K562 (cell line): ENCODE results near the gene HSD17B11. TPM values are rescaled to one million over a fixed set of nuclear protein-coding genes. Genes with fewer than 3 reads are reported as not detected.
A peak's percentile ranks its signal among the peaks of the same experiment; 100 is the strongest.

ENCODE experiments used
- EHMT2 ChIP-seq: fragments of 450-650 bp; IDR thresholded peaks from 2 replicates; pipeline ENCODE4 v1.6.1; 2018; ENCODE audit warnings: antibody characterized with exemption
- FIP1L1 ChIP-seq: fragments of 200-400 bp; formaldehyde crosslinking; IDR thresholded peaks from 2 replicates; pipeline ENCODE4 v1.6.1; 2018; ENCODE audit warnings: mild to moderate bottlenecking, low read depth, low read length; ENCODE audit not compliant: poor library complexity, severe bottlenecking
- MAFG ChIP-seq: fragments of 450-650 bp; conservative IDR thresholded peaks from 2 replicates; pipeline ENCODE4 v1.6.1; 2016; ENCODE audit warnings: missing genetic modification characterization, missing compliant biosample characterization
- NFXL1 ChIP-seq: fragments of 450-650 bp; formaldehyde crosslinking; IDR thresholded peaks from 2 replicates; pipeline ENCODE4 v1.4.0; 2021; ENCODE audit warnings: mild to moderate bottlenecking
- YY1 ChIP-seq, 3 experiments: IDR thresholded peaks; 2 replicates each; pipeline ENCODE4 v1.6.1; 2011; ENCODE audit warnings: low read length in 2 of 3, mild to moderate bottlenecking in 2 of 3, moderate library complexity in 2 of 3, borderline replicate concordance in 1 of 3, control low read depth in 1 of 3, low read depth in 1 of 3; ENCODE audit not compliant: insufficient read depth in 3 of 3, insufficient replicate concordance in 2 of 3, control insufficient read depth in 1 of 3, insufficient read length in 1 of 3; ENCODE audit errors: extremely low read depth in 1 of 3
- polyA plus RNA-seq, 8 experiments: library from polyadenylated mRNA; depleted of rRNA in 4 of 8; stranded (reverse) in 5 of 8; unstranded in 3 of 8; fragments of >200 nt; fragmentation: Nextera tagmentation in 2 of 8; fragmentation: Illumina TruSeq in 1 of 8; extraction: Ambion mirVana in 2 of 8; extraction: Trizol in 1 of 8; gene quantifications; 2 replicates each; pipeline versions ENCODE4 v1.2.1 to v1.2.3, GENCODE V29; 2011 to 2014; ENCODE audit warnings: inconsistent platforms in 1 of 8, missing spikeins in 1 of 8
- total RNA-seq, 7 experiments: library from RNA; depleted of rRNA in 6 of 7; stranded (reverse); fragments of >200 nt in 6 of 7; fragmentation: Illumina TruSeq in 2 of 7; extraction: Trizol in 2 of 7; gene quantifications; 2 replicates each; pipeline versions ENCODE4 v1.2.1 to v1.2.3, GENCODE V29; 2011 to 2021; ENCODE audit warnings: low replicate concordance in 1 of 7
- TF ChIP-seq, protein P1 (sequence below): fragments of 450-650 bp; IDR thresholded peaks from 2 replicates; pipeline ENCODE4 v1.6.1; 2017; ENCODE audit warnings: antibody characterized with exemption, mild to moderate bottlenecking
- TF ChIP-seq, protein P2 (sequence below): fragments of 250-450 bp; sonication (Bioruptor Pico); IDR thresholded peaks from 2 replicates; pipeline ENCODE4 v1.5.1; 2021; ENCODE audit warnings: mild to moderate bottlenecking
- TF ChIP-seq, protein P3 (sequence below): fragments of 450-650 bp; IDR thresholded peaks from 2 replicates; pipeline ENCODE4 v1.6.1; 2016; ENCODE audit warnings: low read depth
- TF ChIP-seq, protein P4 (sequence below): fragments of 200-800 bp; sonication (Bioruptor generic); IDR thresholded peaks from 2 replicates; pipeline ENCODE4 v1.6.1; 2017; ENCODE audit warnings: missing genetic modification characterization, missing compliant biosample characterization

Gene HSD17B11
- total and polyA plus RNA-seq, 9 of the 15 experiments (the other 6 are each of a cell fraction or from before 2014, with no cell fraction given) = 26.0 to 108 (median 81.0) TPM

DNA sequence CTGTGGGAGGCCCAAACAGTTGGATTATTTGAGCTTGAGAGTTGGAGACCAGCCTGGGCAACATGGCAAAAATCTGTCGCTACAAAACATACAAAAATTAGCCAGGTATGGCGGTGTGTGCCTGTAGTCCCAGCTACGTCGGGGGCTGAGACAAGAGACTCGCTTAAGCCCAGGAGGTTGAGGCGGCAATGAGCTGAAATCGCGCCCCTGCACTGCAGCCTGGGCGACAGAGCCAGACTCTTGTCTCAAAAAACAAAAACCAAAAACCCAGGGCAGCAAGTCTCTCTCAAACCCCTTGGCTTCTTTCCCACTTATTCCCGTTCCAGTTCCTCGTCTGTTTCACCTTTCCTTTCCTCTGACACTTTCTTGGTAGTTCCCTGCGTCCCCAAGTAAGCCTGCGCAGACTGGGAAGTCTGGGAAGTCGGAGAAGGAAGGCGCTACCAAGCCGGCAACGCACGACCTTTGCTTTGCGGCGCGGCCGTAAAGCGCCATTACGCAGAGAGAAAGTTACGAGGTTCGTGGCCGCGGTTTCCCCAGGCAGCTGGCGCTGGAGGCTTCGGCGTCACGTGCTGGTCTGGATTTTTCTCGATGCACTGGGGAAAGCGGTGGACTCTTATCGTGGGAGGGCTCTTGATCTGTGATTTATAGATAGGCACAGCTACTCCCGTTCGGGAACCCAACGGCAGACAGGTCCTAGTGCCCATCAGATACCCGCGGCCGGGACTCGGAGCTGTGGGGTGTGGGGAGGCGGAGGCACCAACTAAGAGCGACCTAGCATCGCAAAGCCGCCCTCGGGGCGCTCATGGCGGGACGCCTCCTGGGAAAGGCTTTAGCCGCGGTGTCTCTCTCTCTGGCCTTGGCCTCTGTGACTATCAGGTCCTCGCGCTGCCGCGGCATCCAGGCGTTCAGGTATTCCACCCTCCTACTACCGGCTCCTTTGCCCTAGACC is 31.4 kb upstream of the HSD17B11 start, which contains the start of gene NUDT9 (continued):
- TF ChIP-seq, protein P1, sequence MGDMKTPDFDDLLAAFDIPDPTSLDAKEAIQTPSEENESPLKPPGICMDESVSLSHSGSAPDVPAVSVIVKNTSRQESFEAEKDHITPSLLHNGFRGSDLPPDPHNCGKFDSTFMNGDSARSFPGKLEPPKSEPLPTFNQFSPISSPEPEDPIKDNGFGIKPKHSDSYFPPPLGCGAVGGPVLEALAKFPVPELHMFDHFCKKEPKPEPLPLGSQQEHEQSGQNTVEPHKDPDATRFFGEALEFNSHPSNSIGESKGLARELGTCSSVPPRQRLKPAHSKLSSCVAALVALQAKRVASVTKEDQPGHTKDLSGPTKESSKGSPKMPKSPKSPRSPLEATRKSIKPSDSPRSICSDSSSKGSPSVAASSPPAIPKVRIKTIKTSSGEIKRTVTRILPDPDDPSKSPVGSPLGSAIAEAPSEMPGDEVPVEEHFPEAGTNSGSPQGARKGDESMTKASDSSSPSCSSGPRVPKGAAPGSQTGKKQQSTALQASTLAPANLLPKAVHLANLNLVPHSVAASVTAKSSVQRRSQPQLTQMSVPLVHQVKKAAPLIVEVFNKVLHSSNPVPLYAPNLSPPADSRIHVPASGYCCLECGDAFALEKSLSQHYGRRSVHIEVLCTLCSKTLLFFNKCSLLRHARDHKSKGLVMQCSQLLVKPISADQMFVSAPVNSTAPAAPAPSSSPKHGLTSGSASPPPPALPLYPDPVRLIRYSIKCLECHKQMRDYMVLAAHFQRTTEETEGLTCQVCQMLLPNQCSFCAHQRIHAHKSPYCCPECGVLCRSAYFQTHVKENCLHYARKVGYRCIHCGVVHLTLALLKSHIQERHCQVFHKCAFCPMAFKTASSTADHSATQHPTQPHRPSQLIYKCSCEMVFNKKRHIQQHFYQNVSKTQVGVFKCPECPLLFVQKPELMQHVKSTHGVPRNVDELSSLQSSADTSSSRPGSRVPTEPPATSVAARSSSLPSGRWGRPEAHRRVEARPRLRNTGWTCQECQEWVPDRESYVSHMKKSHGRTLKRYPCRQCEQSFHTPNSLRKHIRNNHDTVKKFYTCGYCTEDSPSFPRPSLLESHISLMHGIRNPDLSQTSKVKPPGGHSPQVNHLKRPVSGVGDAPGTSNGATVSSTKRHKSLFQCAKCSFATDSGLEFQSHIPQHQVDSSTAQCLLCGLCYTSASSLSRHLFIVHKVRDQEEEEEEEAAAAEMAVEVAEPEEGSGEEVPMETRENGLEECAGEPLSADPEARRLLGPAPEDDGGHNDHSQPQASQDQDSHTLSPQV = no peak; the same call in 1 of the 2 replicates
- TF ChIP-seq NFXL1 (CRISPR knock-in tag) = no peak
- no peak for TF ChIP-seq FIP1L1
- no peak for TF ChIP-seq MAFG
- no peak for TF ChIP-seq EHMT2
- TF ChIP-seq, protein P2, sequence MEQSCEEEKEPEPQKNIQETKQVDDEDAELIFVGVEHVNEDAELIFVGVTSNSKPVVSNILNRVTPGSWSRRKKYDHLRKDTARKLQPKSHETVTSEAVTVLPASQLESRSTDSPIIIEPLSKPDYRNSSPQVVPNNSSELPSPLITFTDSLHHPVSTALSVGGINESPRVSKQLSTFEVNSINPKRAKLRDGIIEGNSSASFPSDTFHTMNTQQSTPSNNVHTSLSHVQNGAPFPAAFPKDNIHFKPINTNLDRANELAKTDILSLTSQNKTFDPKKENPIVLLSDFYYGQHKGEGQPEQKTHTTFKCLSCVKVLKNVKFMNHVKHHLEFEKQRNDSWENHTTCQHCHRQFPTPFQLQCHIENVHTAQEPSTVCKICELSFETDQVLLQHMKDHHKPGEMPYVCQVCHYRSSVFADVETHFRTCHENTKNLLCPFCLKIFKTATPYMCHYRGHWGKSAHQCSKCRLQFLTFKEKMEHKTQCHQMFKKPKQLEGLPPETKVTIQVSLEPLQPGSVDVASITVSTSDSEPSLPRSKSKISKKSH = no peak
- TF ChIP-seq, protein P3, sequence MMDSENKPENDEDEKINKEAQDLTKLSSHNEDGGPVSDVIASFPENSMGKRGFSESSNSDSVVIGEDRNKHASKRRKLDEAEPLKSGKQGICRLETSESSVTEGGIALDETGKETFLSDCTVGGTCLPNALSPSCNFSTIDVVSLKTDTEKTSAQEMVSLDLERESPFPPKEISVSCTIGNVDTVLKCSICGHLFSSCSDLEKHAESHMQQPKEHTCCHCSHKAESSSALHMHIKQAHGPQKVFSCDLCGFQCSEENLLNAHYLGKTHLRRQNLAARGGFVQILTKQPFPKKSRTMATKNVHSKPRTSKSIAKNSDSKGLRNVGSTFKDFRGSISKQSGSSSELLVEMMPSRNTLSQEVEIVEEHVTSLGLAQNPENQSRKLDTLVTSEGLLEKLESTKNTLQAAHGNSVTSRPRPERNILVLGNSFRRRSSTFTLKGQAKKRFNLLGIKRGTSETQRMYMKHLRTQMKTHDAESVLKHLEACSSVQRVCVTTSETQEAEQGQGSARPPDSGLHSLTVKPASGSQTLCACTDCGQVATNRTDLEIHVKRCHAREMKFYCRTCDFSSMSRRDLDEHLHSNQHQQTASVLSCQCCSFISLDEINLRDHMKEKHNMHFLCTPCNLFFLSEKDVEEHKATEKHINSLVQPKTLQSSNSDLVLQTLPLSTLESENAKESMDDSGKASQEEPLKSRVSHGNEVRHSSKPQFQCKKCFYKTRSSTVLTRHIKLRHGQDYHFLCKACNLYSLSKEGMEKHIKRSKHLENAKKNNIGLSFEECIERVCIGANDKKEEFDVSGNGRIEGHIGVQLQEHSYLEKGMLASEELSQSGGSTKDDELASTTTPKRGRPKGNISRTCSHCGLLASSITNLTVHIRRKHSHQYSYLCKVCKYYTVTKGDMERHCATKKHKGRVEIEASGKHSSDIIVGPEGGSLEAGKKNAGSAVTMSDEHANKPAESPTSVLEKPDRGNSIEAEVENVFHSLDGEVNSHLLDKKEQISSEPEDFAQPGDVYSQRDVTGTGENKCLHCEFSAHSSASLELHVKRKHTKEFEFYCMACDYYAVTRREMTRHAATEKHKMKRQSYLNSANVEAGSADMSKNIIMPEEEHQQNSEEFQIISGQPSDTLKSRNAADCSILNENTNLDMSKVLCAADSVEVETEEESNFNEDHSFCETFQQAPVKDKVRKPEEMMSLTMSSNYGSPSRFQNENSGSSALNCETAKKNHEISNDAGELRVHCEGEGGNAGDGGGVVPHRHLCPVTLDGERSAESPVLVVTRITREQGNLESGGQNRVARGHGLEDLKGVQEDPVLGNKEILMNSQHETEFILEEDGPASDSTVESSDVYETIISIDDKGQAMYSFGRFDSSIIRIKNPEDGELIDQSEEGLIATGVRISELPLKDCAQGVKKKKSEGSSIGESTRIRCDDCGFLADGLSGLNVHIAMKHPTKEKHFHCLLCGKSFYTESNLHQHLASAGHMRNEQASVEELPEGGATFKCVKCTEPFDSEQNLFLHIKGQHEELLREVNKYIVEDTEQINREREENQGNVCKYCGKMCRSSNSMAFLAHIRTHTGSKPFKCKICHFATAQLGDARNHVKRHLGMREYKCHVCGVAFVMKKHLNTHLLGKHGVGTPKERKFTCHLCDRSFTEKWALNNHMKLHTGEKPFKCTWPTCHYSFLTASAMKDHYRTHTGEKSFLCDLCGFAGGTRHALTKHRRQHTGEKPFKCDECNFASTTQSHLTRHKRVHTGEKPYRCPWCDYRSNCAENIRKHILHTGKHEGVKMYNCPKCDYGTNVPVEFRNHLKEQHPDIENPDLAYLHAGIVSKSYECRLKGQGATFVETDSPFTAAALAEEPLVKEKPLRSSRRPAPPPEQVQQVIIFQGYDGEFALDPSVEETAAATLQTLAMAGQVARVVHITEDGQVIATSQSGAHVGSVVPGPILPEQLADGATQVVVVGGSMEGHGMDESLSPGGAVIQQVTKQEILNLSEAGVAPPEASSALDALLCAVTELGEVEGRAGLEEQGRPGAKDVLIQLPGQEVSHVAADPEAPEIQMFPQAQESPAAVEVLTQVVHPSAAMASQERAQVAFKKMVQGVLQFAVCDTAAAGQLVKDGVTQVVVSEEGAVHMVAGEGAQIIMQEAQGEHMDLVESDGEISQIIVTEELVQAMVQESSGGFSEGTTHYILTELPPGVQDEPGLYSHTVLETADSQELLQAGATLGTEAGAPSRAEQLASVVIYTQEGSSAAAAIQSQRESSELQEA = no peak
- peak in 2 of 3 experiments; percentile 52 to 53 for TF ChIP-seq YY1 (IDR thresholded peaks at IDR 0.05; ENCODE audit: borderline replicate concordance in 1 of 3, control insufficient read depth in 1 of 3, extremely low read depth in 1 of 3, insufficient read depth in 3 of 3, insufficient read length in 1 of 3, insufficient replicate concordance in 2 of 3, low read depth in 1 of 3, low read length in 2 of 3)
- TF ChIP-seq, protein P4, sequence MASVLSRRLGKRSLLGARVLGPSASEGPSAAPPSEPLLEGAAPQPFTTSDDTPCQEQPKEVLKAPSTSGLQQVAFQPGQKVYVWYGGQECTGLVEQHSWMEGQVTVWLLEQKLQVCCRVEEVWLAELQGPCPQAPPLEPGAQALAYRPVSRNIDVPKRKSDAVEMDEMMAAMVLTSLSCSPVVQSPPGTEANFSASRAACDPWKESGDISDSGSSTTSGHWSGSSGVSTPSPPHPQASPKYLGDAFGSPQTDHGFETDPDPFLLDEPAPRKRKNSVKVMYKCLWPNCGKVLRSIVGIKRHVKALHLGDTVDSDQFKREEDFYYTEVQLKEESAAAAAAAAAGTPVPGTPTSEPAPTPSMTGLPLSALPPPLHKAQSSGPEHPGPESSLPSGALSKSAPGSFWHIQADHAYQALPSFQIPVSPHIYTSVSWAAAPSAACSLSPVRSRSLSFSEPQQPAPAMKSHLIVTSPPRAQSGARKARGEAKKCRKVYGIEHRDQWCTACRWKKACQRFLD (CRISPR knock-in tag) = no peak
